Measurements from ENCODE around the gene TIMP2.
"Not testable (repeated sequence)": the region's sequence is repeated elsewhere in the genome, so short reads cannot be mapped to it uniquely, and the experiment has no call there.

The TIMP2 gene

GRCh38 chr17:78867046-78867445 is 58.1 kb downstream of the TIMP2 start:
- not testable (repeated sequence) for H3K27ac Mint-ChIP-seq; H3K9me3 Mint-ChIP-seq (ENCODE audit: low read depth); H3K27me3 Mint-ChIP-seq

DNA sequence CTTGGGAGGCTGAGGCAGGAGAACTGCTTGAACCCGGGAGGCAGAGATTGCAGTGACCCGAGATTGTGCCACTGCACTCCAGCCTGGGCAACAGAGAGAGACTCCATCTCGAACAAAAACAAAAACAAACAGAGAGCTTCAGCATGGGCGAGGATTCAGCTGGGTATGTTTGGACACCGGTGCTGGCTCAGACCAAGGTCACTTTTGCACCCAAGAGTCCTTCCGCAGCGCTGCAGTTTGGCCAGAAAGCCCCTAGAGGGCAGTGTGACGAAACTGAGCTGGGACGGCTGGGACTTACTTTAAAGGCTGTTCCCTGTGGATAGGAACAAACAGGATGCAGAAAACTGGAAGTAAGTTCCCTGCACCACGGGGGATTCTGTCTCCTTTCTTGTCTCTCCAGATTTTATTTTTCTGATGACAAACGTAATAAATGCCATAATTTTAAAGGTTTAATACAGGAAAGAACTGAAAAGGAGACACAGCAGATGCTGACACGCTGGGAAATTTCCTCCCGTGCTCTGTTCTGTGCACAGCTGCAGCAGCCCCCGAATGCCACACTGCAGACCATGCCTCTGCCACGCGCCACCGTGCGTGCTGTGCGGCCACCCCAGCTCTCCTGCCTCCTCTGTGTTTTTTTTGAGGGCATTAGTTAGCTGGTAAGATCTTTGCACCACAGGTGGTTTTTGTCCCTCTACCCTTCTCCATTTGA is 59.4 kb downstream of the TIMP2 start:
- Mint-ChIP-seq H3K27ac (no peak overlapping the region), H3K4me1 (ENCODE audit: low read depth) (peaks cover 3% of the 10 kb centered on the region), H3K9me3 (ENCODE audit: low read depth) (no peaks in the 10 kb centered on the region), H3K27me3 (no peaks in the 10 kb centered on the region), H3K4me3 (no peak overlapping the region), H3K36me3 (no peaks in the 10 kb centered on the region)

More at GRCh38 chr17:78867046-78867445, 58.1 kb downstream of the TIMP2 start:
- H3K36me3 Mint-ChIP-seq; H3K4me3 Mint-ChIP-seq; H3K4me1 Mint-ChIP-seq (ENCODE audit: low read depth): not testable (repeated sequence)

DNA sequence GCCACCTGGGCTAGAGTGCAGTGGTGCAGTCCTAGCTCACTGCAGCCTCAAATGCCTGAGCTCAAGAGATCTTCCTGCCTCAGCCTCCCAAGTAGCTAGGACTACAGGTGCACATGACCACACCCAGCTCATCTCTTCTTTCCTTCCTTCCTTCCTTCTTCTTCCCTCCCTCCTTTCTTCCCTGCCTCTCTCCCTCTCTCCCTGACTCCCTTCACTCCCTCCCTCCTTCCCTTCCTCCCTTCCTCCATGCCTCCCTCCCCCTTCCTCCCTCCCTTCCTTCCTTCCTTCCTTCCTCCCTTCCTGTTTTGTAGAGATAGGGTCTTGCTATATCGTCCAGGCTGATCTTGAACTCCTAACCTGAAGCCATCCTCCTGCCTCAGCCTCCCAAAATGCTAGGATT is 61.1 kb downstream of the TIMP2 start:
- Mint-ChIP-seq H3K9me3 (ENCODE audit: low read depth) (no peaks in the 10 kb centered on the region), H3K27me3 (no peaks in the 10 kb centered on the region), H3K4me1 (ENCODE audit: low read depth) (peaks cover 3% of the 10 kb centered on the region), H3K36me3 (no peaks in the 10 kb centered on the region), H3K4me3 (no peak overlapping the region), H3K27ac (no peak overlapping the region)

- peaks cover 3% of the 10 kb centered on the region for H3K4me1 Mint-ChIP-seq (ENCODE audit: low read depth)
- no peaks in the 10 kb centered on the region for H3K9me3 Mint-ChIP-seq (ENCODE audit: low read depth)
- no peak overlapping the region for H3K4me3 Mint-ChIP-seq
- no peaks in the 10 kb centered on the region for H3K36me3 Mint-ChIP-seq
- no peaks in the 10 kb centered on the region for H3K27me3 Mint-ChIP-seq
- H3K27ac Mint-ChIP-seq = no peak overlapping the region
Measured at GRCh38 chr17:78862073-78863023, 62.8 kb downstream of the TIMP2 start.

GRCh38 chr17:78861229-78861628 is 64.0 kb downstream of the TIMP2 start:
- no peak overlapping the region for H3K27ac Mint-ChIP-seq
- no peaks in the 10 kb centered on the region for H3K9me3 Mint-ChIP-seq (ENCODE audit: low read depth)
- H3K4me1 Mint-ChIP-seq (ENCODE audit: low read depth) = peaks cover 3% of the 10 kb centered on the region
- no peak overlapping the region for H3K4me3 Mint-ChIP-seq
- no peaks in the 10 kb centered on the region for H3K27me3 Mint-ChIP-seq
- no peaks in the 10 kb centered on the region for H3K36me3 Mint-ChIP-seq

DNA sequence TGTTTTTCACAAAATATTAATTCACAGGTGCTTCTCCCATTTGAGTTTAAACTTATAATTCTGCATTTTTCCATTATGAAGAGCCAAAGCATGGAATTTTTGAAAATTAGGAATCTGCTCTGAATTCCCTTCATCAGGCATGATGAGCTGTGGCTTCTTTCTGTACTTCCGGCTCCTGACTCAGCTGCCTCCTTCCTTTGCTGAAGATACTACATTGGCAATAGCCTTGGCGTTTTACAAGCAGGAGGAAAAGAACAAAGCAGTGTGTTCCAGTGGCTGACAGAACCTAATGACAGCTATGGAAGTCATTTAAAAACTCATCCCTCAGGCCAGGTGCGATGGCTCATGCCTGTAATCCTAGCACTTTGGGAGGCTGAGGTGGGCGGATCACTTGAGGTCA is 66.1 kb downstream of the TIMP2 start:
- no peak overlapping the region for H3K27ac Mint-ChIP-seq
- no peaks in the 10 kb centered on the region for H3K36me3 Mint-ChIP-seq
- H3K27me3 Mint-ChIP-seq = no peaks in the 10 kb centered on the region
- H3K9me3 Mint-ChIP-seq (ENCODE audit: low read depth) = no peaks in the 10 kb centered on the region
- H3K4me1 Mint-ChIP-seq (ENCODE audit: low read depth) = no peaks in the 10 kb centered on the region
- no peak overlapping the region for H3K4me3 Mint-ChIP-seq

GRCh38 chr17:78857266-78857665 is 67.9 kb downstream of the TIMP2 start:
- Mint-ChIP-seq H3K27me3 (no peaks in the 10 kb centered on the region), H3K4me3 (no peak overlapping the region), H3K9me3 (ENCODE audit: low read depth) (no peaks in the 10 kb centered on the region), H3K27ac (no peak overlapping the region), H3K36me3 (no peaks in the 10 kb centered on the region), H3K4me1 (ENCODE audit: low read depth) (no peaks in the 10 kb centered on the region)

DNA sequence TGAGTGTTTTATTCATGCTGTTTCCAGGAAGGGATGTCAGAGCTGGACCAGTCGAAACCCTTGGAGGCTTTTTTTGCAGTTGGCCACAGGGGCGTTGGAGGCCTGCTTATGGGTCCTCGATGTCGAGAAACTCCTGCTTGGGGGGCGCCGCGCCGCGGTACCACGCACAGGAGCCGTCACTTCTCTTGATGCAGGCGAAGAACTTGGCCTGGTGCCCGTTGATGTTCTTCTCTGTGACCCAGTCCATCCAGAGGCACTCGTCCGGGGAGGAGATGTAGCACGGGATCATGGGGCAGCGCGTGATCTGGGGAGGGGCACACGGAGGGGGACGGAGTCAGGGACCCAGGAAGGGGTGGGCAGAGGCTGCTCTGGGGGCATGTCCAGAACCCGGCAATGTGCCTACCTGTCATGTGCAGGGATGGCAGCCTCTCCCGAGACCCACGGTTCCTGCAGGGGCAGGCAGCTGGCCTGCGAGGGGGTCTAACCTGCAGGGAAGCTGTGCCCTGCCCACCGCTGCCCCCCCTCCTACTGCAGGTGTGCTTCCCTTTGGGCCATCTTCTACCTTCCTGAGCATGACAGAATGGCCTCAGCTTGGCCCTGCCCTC is 69.5 kb downstream of the TIMP2 start:
- Mint-ChIP-seq H3K27me3 (no peaks in the 10 kb centered on the region), H3K9me3 (ENCODE audit: low read depth) (no peaks in the 10 kb centered on the region), H3K36me3 (no peaks in the 10 kb centered on the region), H3K27ac (no peak overlapping the region), H3K4me3 (no peak overlapping the region), H3K4me1 (ENCODE audit: low read depth) (no peaks in the 10 kb centered on the region)

GRCh38 chr17:78854508-78854907 is 70.7 kb downstream of the TIMP2 start:
- no peak overlapping the region for H3K4me3 Mint-ChIP-seq
- no peak overlapping the region for H3K27ac Mint-ChIP-seq
- no peaks in the 10 kb centered on the region for H3K4me1 Mint-ChIP-seq (ENCODE audit: low read depth)
- no peaks in the 10 kb centered on the region for H3K36me3 Mint-ChIP-seq
- H3K27me3 Mint-ChIP-seq = no peaks in the 10 kb centered on the region
- no peaks in the 10 kb centered on the region for H3K9me3 Mint-ChIP-seq (ENCODE audit: low read depth)

DNA sequence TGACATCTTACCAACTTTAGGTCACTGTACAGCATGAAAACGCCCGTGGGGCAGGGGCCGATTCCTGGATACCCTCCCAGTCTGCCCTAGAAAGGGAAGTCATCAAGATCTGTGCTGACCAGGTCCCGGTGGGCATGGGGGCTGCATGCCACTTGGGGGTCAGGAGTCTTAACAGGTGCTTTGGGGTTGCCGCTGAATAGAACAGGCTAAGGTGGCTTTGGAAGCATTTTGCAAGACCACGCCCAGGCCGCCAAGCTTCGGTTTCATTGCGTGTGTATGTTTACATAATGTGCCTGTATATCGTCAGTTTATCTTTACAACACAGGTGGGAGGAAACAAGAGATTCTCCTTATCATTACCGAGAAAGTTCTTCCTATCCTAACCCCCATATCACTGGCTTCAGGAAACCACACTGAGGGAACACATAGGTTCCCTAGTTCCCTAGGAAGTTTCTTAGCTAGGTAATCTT is 71.2 kb downstream of the TIMP2 start:
- H3K36me3 Mint-ChIP-seq = no peaks in the 10 kb centered on the region
- no peak overlapping the region for H3K27ac Mint-ChIP-seq
- H3K4me3 Mint-ChIP-seq = no peak overlapping the region
- H3K27me3 Mint-ChIP-seq = no peaks in the 10 kb centered on the region
- no peaks in the 10 kb centered on the region for H3K4me1 Mint-ChIP-seq (ENCODE audit: low read depth)
- no peaks in the 10 kb centered on the region for H3K9me3 Mint-ChIP-seq (ENCODE audit: low read depth)

DNA sequence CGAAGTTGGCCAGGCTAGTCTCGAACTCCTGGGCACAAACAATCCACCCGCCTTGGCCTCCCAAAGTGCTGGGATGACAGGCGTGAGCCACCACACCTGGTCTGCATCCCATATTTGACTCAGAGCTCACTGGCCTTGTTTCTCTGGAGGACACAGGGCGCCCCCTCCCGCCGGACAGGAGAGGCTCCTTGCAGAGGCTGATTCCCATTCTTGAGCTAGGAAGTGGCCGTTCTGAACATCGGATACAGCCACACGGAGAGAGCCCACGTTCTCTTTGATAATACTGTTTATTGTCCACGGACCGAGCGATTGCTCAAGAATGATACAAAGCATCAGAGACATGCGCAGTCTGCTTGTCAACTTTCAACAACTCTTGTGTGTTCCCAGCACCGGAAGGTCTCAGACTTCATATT is 72.5 kb downstream of the TIMP2 start:
- no peaks in the 10 kb centered on the region for H3K36me3 Mint-ChIP-seq
- H3K9me3 Mint-ChIP-seq (ENCODE audit: low read depth) = no peaks in the 10 kb centered on the region
- no peak overlapping the region for H3K27ac Mint-ChIP-seq
- no peaks in the 10 kb centered on the region for H3K4me1 Mint-ChIP-seq (ENCODE audit: low read depth)
- H3K27me3 Mint-ChIP-seq = no peaks in the 10 kb centered on the region
- H3K4me3 Mint-ChIP-seq = no peak overlapping the region

GRCh38 chr17:78849026-78849425 is 76.2 kb downstream of the TIMP2 start:
- no peaks in the 10 kb centered on the region for H3K36me3 Mint-ChIP-seq
- no peaks in the 10 kb centered on the region for H3K27me3 Mint-ChIP-seq
- H3K4me3 Mint-ChIP-seq = no peak overlapping the region
- no peaks in the 10 kb centered on the region for H3K9me3 Mint-ChIP-seq (ENCODE audit: low read depth)
- H3K27ac Mint-ChIP-seq = no peak overlapping the region
- peaks cover 5% of the 10 kb centered on the region for H3K4me1 Mint-ChIP-seq (ENCODE audit: low read depth)

DNA sequence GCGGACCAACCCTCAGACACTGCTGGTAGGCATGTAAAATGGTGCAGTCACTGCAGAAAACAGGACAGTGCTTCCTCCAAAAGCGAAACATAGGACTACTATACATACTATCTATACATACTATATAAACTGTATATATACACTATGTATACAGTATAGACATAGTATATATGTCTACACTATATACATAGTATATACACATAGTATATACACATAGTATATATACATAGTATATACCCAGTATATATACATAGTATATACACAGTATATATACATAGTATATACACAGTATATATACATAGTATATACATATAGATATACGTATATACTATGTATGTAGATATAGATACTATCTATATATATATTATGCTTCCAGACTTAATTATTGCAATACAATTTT is 78.1 kb downstream of the TIMP2 start:
- H3K27ac Mint-ChIP-seq = no peak overlapping the region
- no peaks in the 10 kb centered on the region for H3K9me3 Mint-ChIP-seq (ENCODE audit: low read depth)
- no peaks in the 10 kb centered on the region for H3K36me3 Mint-ChIP-seq
- H3K4me3 Mint-ChIP-seq = no peak overlapping the region
- no peaks in the 10 kb centered on the region for H3K27me3 Mint-ChIP-seq
- peaks cover 8% of the 10 kb centered on the region for H3K4me1 Mint-ChIP-seq (ENCODE audit: low read depth)

DNA sequence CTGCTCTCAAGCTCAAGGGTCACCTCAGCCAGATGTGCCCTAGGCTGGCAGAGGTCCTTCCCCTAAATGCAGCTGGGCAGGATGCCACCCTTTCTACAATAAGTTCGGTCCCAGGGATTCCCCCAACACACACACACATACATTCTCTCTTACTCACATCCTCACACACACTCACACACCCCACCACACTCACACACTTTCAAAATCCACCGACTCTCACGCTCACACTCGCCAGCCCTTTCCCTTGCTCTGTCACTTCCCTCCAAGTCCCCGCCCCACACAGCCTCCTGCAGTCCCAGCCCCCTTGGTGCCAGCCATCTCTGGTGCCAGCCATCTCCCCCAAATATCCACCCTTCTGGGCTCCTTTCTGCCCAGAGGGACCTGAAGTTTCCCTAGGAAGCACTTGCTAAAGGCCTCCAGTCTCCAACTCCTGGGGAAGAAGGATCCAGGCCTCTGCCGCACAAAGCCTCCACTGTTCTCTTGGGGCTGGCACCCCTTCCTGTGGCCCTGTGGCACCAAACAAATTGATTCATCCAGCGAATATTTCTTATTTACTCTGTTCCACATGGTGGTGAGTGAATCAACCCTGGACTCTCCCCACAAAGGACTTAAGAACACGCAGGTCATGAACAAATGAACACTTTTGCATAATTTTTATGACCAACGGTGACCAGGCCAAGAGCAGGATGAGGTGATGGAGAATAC is 80.7 kb downstream of the TIMP2 start:
- H3K36me3 Mint-ChIP-seq = no peaks in the 10 kb centered on the region
- no peaks in the 10 kb centered on the region for H3K9me3 Mint-ChIP-seq (ENCODE audit: low read depth)
- no peak overlapping the region for H3K4me3 Mint-ChIP-seq
- no peaks in the 10 kb centered on the region for H3K27me3 Mint-ChIP-seq
- H3K27ac Mint-ChIP-seq = no peak overlapping the region
- H3K4me1 Mint-ChIP-seq (ENCODE audit: low read depth) = peaks cover 15% of the 10 kb centered on the region
